GM19328 (cell line): ENCODE measurements around the gene INTS15.

Experiments
- ATAC-seq: cut with Tn5 transposase; IDR thresholded peaks from one replicate; pipeline ENCODE4 v1.9.1; 2021; ENCODE audit warnings: mild to moderate bottlenecking, moderate library complexity; ENCODE audit not compliant: unreplicated experiment

INTS15 gene

DNA sequence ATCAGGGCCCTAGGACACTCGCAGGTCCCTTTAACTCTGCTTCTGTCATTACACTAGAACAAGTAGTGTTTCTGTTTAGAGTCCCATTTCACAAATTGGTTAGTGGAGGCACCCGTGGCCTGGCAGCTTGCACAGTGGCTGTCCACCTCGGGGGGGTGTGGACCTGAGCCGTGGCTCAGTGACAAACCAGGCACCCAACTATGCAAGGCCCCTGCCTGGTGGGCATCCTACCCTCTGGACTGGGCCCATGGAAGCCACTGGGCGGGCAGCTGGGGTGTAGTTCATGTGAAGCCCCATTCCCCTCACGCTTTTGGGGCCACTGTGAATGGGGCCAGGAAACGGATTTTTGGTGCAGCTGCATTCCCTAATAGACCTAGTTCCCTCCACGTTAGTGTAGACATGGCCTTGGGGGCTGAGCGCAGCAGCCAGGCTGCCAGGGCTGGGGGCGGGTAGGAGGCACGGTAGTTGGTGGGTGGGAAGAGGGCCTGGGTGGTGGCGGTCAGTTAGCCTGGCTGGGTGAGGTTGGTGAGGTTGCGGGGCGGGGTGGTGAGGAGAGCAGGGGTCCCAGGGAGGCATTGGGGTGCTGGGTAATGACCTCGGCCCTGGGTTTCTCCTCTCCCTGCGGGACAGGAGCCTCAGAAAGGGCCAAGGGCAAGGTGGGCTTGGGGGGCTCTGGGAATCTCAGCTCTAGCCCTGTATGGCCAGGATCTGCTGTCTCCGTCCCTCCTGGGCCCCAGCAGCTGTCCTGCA lies 66.0 kb downstream of the INTS15 start:
- no peak for ATAC-seq

- no peak for ATAC-seq
Measured at GRCh38 chr7:6656413-6656812, 66.6 kb downstream of the INTS15 start.
